D721Med (cell line): ENCODE measurements around the gene IQCN.

Experiments
- DNase-seq: peaks from one replicate; pipeline ENCODE4 v3.0.0; 2011; ENCODE audit warnings: low spot score; ENCODE audit not compliant: insufficient read length
- FAIRE-seq: peaks from 2 replicates; lab custom pipeline; 2011; peaks lifted over from hg19 to GRCh38; lab: Jason Lieb, UNC
- TF ChIP-seq, protein P1 (sequence below): IDR thresholded peaks from 2 replicates; pipeline ENCODE4 v1.5.1; 2012; ENCODE audit warnings: mild to moderate bottlenecking, control low read depth; ENCODE audit not compliant: insufficient read depth; ENCODE audit errors: missing control alignments

IQCN gene

DNA sequence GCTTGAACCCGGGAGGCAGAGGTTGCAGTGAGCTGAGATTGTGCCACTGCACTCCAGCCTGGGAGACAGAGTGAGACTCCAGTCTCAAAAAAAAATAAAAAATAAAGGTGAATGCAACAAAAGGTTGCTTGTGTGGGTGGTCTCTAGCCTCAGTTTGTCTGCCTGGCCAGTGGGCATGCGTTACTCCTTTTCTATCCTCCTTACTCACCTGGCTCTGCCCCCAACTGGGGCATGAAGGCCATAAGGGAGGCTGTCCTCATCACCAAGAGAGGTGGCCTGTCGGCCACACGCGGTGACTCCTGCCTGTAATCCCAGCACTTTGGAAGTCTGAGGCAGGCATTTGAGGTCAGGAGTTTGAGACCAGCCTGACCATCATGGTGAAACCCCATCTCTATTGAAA lies 9.1 kb upstream of the IQCN start:
- TF ChIP-seq, protein P1, sequence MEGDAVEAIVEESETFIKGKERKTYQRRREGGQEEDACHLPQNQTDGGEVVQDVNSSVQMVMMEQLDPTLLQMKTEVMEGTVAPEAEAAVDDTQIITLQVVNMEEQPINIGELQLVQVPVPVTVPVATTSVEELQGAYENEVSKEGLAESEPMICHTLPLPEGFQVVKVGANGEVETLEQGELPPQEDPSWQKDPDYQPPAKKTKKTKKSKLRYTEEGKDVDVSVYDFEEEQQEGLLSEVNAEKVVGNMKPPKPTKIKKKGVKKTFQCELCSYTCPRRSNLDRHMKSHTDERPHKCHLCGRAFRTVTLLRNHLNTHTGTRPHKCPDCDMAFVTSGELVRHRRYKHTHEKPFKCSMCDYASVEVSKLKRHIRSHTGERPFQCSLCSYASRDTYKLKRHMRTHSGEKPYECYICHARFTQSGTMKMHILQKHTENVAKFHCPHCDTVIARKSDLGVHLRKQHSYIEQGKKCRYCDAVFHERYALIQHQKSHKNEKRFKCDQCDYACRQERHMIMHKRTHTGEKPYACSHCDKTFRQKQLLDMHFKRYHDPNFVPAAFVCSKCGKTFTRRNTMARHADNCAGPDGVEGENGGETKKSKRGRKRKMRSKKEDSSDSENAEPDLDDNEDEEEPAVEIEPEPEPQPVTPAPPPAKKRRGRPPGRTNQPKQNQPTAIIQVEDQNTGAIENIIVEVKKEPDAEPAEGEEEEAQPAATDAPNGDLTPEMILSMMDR = no peak
- no peak for DNase-seq
- FAIRE-seq = no peak

- FAIRE-seq (no peak), DNase-seq (no peak)
- TF ChIP-seq, protein P1 = no peak
Measured at GRCh38 chr19:18282788-18283141, 8.5 kb upstream of the IQCN start.

GRCh38 chr19:18282021-18282787 lies 8.0 kb upstream of the IQCN start:
- FAIRE-seq (no peak), DNase-seq (no peak)
- TF ChIP-seq, protein P1 = no peak

- DNase-seq (peak; percentile 62), FAIRE-seq (no peak)
- TF ChIP-seq, protein P1 = no peak
Measured at GRCh38 chr19:18281082-18282020, 7.1 kb upstream of the IQCN start, which contains the start of gene JUND. Gene JUND (minus strand): TSS chr19:18281622. CDS start chr19:18281484, 138 bp downstream.

- TF ChIP-seq, protein P1 = no peak
- DNase-seq (no peak), FAIRE-seq (no peak)
Measured at GRCh38 chr19:18280247-18281081, 6.2 kb upstream of the IQCN start.

- DNase-seq = peak; percentile 88
- FAIRE-seq = no peak
- TF ChIP-seq, protein P1 = peak; percentile 65
Measured at GRCh38 chr19:18279516-18280246, 5.4 kb upstream of the IQCN start.
